Stimulated activated CD4-positive, alpha-beta T cell treated with anti-CD3 and anti-CD28 coated beads, Interleukin-15, amount 100 ng/mL, for 1 hour (primary cell): ENCODE data around the gene PDE9A.

Experiments
- DNase-seq, 2 donors: peaks; one replicate each; pipeline ENCODE4 v3.0.0-alpha.2; 2020; ENCODE audit warnings: low read depth in 1 of 2, low spot score in 1 of 2

Gene PDE9A

DNA sequence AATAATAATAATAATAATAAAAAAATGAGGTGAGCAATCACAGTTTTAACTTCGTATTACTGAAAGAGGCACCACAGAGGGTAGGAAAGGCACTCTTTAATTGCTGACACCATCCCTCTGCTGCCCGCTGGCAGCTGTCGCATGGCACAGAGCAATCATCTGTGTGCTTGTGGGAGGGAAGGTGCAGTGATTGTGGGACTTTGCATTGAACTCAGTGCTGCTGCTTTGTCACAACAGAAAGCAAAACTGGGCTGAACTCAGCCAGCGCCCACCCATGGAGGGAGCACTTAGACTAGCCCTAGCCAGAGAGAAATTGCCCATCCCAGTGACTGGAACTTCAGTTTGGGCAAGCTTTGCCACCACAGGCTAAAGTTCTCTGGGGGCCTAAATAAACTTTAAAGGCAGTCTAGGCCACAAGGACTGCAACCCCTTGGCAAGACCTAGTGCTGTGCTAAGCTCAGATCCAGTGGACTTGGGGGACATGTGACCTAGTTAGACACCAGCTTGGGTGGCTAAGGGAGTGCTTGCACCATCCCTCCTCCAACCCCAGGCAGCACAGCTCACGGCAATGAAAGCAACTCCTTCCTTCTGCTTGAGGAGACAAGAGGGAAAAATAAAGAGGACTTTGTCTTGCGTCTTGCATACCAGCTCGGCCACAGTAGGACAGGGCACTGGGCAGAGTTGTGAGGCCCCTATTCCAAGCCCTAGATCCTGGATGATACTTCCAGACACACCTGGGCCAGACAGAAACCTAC is 166.6 kb downstream of the PDE9A start:
- DNase-seq, result no peak

DNA sequence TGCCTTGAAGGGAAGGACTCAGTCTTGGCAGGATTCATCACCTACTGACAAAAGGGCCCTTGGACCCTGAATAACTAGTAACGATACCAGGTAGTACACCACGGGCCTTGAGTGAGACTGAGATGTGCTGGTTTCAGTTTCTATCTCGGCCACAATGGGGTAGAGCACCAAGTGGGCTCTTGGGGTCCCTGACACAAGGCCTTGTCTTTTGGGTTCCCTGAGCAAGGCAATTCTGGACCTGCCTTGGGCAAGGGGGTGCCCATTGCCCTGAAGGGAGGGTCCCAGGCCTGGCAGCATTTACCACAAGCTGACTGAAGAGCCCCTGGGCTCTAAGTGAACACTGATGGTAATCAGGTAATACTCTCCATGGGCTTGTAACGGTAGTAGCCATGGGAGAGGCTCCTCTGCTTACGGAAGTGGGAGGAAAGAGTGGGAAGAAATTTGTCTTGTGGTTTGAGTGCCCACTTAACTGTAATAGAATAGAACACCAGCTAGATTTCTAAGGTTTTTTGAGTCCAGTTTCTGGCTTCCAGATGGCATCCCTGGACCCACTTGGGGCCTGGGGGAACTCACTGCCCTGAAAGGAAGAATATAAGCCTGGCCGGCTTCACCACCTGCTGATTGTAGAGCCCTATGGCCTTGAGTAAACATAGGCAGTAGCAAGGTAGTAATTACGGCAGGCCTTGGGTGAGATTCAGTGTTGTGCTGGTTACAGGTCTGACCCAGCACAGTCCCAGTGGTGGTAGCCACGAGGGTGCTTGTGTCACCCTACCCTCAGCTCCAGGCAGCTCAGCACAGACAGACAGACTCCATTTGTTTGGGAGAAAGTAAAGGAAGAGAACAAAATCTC is 167.4 kb downstream of the PDE9A start:
- no peak for DNase-seq
